ENCODE data around the gene TTC9C.

TTC9C gene

GRCh38 chr11:62719302-62719978 lies 8.8 kb upstream of the TTC9C start:
- no peak for DNase-seq (ENCODE audit: low read depth)
- no peak for TF ChIP-seq CTCF (IDR thresholded peaks at IDR 0.05; ENCODE audit: control insufficient read depth, extremely low read depth, insufficient read depth)
- no peak overlapping the region for H3K4me3 ChIP-seq (ENCODE audit: low read depth, low read length)

GRCh38 chr11:62721994-62722393 lies 6.3 kb upstream of the TTC9C start:
- no peak for DNase-seq (ENCODE audit: low read depth)
- H3K4me3 ChIP-seq (ENCODE audit: low read depth, low read length), result no peak overlapping the region
- TF ChIP-seq CTCF (IDR thresholded peaks at IDR 0.05; ENCODE audit: control insufficient read depth, extremely low read depth, insufficient read depth), result 0 out of 2 replicates have a peak, but pooled peaks have one; percentile 8

GRCh38 chr11:62724171-62724570 lies 4.1 kb upstream of the TTC9C start:
- no peak for DNase-seq (ENCODE audit: low read depth)
- no peak overlapping the region for H3K4me3 ChIP-seq (ENCODE audit: low read depth, low read length)
- TF ChIP-seq CTCF (IDR thresholded peaks at IDR 0.05; ENCODE audit: control insufficient read depth, extremely low read depth, insufficient read depth), result no peak

- TF ChIP-seq CTCF (IDR thresholded peaks at IDR 0.05; ENCODE audit: control insufficient read depth, extremely low read depth, insufficient read depth), result no peak
- no peak for DNase-seq (ENCODE audit: low read depth)
- peak overlapping the region; percentile 78 for H3K4me3 ChIP-seq (ENCODE audit: low read depth, low read length)
Observed at GRCh38 chr11:62725646-62726045, 2.6 kb upstream of the TTC9C start.

GRCh38 chr11:62726156-62726914 lies 2.0 kb upstream of the TTC9C start:
- TF ChIP-seq CTCF (IDR thresholded peaks at IDR 0.05; ENCODE audit: control insufficient read depth, extremely low read depth, insufficient read depth), result no peak
- DNase-seq (ENCODE audit: low read depth), result no peak
- H3K4me3 ChIP-seq (ENCODE audit: low read depth, low read length), result peak overlapping the region; percentile 78

- TF ChIP-seq CTCF (IDR thresholded peaks at IDR 0.05; ENCODE audit: control insufficient read depth, extremely low read depth, insufficient read depth), result no peak
- H3K4me3 ChIP-seq (ENCODE audit: low read depth, low read length), result peak overlapping the region; percentile 78
- DNase-seq (ENCODE audit: low read depth), result no peak
Observed at GRCh38 chr11:62726915-62727164, 1.4 kb upstream of the TTC9C start.
